Smooth muscle cell (in vitro differentiated cells): ENCODE data around the gene KLK5. TPM values are rescaled to one million over a fixed set of nuclear protein-coding genes. Genes with fewer than 3 reads are reported as not detected.

ENCODE experiments used
- DNase-seq: peaks from one replicate; lab custom pipeline; 2025; ENCODE audit not compliant: unreplicated experiment; lab: John Stamatoyannopoulos, UW
- H2AFZ ChIP-seq: fragments of 200-600 bp; sonication (generic); 2 replicates; pipeline ENCODE4 v1.6.0; 2016; ENCODE audit warnings: antibody characterized with exemption, low read depth, mild to moderate bottlenecking
- H3F3A ChIP-seq: fragments of 200-600 bp; sonication (generic); 2 replicates; pipeline ENCODE4 v1.6.0; 2017; ENCODE audit warnings: antibody characterized with exemption, low read depth
- H3K27ac ChIP-seq: fragments of 200-600 bp; sonication (generic); 2 replicates; pipeline ENCODE4 v1.5.1; 2016; ENCODE audit warnings: low read depth, mild to moderate bottlenecking
- H3K27me3 ChIP-seq: fragments of 200-600 bp; sonication (generic); 2 replicates; pipeline ENCODE4 v1.6.1; 2016; ENCODE audit warnings: low read depth, mild to moderate bottlenecking
- H3K36me3 ChIP-seq: fragments of 200-600 bp; sonication (generic); 2 replicates; pipeline ENCODE4 v1.5.1; 2016; ENCODE audit warnings: low read depth
- H3K4me1 ChIP-seq: fragments of 200-600 bp; sonication (generic); 2 replicates; pipeline ENCODE4 v1.5.1; 2016; ENCODE audit warnings: low read depth
- H3K4me2 ChIP-seq: fragments of 200-600 bp; sonication (generic); 2 replicates; pipeline ENCODE4 v1.6.0; 2016; ENCODE audit warnings: mild to moderate bottlenecking
- H3K4me3 ChIP-seq: fragments of 200-600 bp; sonication (generic); 2 replicates; pipeline ENCODE4 v1.5.1; 2016; ENCODE audit warnings: mild to moderate bottlenecking
- H3K79me2 ChIP-seq: fragments of 200-600 bp; sonication (generic); 2 replicates; pipeline ENCODE4 v1.6.0; 2016; ENCODE audit warnings: low read depth, mild to moderate bottlenecking
- H3K9ac ChIP-seq: fragments of 200-600 bp; sonication (generic); 2 replicates; pipeline ENCODE4 v1.6.0; 2016; ENCODE audit warnings: low read depth
- H3K9me3 ChIP-seq: fragments of 200-600 bp; sonication (generic); replicated peaks from 2 replicates; pipeline ENCODE4 v1.5.1; 2016; ENCODE audit warnings: low read depth
- H4K20me1 ChIP-seq: fragments of 200-600 bp; sonication (generic); 2 replicates; pipeline ENCODE4 v1.6.0; 2016; ENCODE audit warnings: low read depth
- WGBS: methylation state at CpG from one replicate; pipeline ENCODE4 v1.1.7; 2016; ENCODE audit warnings: low lambda C conversion rate; 5-methylcytosine and 5-hydroxymethylcytosine counted together
- polyA plus RNA-seq: library from polyadenylated mRNA; unstranded; fragments of >200 nt; fragmentation: Nextera tagmentation; extraction: Ambion mirVana; gene quantifications from 2 replicates; pipeline ENCODE4 v1.2.1, GENCODE V29; 2016
- total RNA-seq: library from RNA; depleted of rRNA; stranded (reverse); fragments of >200 nt; gene quantifications from 2 replicates; pipeline ENCODE4 v1.2.3, GENCODE V29; 2014
- TF ChIP-seq, protein P1 (sequence below): fragments of 200-600 bp; sonication (generic); IDR thresholded peaks from 2 replicates; pipeline ENCODE4 v1.5.1; 2017; ENCODE audit warnings: borderline replicate concordance, mild to moderate bottlenecking, antibody characterized with exemption; ENCODE audit not compliant: insufficient read depth, poor library complexity, severe bottlenecking

The KLK5 gene
- total and polyA plus RNA-seq, 2 experiments from 2014 or later: 0.38 to 1.2 TPM

DNA sequence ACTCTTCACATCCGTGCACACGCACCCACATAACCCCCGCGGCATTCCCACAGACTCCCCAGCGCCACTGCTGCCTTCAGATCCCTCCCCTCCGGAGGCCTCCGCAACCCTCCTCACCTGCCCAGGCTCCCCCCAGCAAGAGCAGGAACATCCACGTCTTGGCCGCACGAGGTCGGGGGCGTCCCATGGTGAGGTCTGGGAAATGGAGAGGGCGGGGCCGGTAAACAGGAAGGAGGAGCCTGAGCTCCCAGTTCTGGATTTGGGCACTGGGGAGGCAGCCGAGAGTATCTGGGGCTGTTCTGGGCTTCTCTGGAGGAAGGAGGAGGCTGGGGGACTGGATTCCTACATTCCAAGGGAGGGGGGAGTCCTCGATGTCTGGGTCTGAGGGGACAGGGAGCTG lies 48.1 kb upstream of the KLK5 start:
- H3K4me1 ChIP-seq: peaks cover 5% of the 10 kb centered on the region
- H3K79me2 ChIP-seq: no peaks in the 10 kb centered on the region
- H3K27ac ChIP-seq: no peak overlapping the region
- H2AFZ ChIP-seq: no peak overlapping the region
- H3F3A ChIP-seq: no peaks in the 10 kb centered on the region
- WGBS: 36% methylated on average over 16 of the region's 16 CpGs
- no peak for DNase-seq
- peaks cover 10% of the 10 kb centered on the region for H3K27me3 ChIP-seq
- no peak overlapping the region for H3K4me3 ChIP-seq
- H3K4me2 ChIP-seq: no peak overlapping the region
- TF ChIP-seq, protein P1, sequence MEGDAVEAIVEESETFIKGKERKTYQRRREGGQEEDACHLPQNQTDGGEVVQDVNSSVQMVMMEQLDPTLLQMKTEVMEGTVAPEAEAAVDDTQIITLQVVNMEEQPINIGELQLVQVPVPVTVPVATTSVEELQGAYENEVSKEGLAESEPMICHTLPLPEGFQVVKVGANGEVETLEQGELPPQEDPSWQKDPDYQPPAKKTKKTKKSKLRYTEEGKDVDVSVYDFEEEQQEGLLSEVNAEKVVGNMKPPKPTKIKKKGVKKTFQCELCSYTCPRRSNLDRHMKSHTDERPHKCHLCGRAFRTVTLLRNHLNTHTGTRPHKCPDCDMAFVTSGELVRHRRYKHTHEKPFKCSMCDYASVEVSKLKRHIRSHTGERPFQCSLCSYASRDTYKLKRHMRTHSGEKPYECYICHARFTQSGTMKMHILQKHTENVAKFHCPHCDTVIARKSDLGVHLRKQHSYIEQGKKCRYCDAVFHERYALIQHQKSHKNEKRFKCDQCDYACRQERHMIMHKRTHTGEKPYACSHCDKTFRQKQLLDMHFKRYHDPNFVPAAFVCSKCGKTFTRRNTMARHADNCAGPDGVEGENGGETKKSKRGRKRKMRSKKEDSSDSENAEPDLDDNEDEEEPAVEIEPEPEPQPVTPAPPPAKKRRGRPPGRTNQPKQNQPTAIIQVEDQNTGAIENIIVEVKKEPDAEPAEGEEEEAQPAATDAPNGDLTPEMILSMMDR: no peak
- H3K9me3 ChIP-seq: no peaks in the 10 kb centered on the region
- no peak overlapping the region for H3K9ac ChIP-seq
- H4K20me1 ChIP-seq: no peaks in the 10 kb centered on the region
- H3K36me3 ChIP-seq: no peaks in the 10 kb centered on the region

DNA sequence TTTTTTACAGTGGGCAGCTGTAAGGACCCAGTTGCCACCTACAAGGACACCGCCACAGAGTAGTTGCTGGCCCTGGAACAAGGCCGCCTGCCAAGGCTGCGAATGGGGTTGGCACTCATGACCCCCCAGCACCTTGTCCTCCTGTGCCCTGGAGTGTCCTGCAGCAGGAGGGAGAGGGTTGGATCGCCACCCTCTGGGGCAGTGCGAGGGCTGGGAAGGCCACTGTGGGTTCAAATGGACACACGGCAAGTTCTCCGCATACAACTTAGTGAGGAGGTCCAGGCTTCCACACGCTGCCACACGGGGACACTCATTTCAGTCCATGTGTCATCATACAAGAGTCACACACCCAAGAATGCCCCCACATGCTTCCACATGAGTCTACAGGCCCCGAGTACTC lies 47.6 kb upstream of the KLK5 start:
- Histone ChIP-seq H3K4me3 (no peak overlapping the region), H4K20me1 (no peaks in the 10 kb centered on the region)
- 95% methylated on average over 10 of the region's 10 CpGs for WGBS

DNA sequence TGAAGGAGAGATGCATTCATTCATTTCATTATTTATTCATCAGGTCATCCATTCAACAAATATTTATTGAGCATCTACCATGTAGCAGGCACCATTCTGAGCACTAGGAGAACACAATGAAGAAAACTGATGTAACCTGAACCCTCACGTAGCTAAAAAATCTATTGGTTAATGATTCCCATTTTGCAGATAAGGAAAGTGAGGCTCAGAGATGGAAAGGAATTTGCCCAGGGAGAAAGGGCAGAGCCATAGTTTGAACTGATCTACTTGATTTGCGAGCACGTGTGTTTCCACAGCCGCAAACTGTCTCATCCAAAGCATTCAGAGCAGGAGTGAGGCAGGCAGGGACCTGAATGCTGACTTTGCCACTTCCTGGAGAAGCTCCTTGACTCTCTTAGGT lies 45.8 kb upstream of the KLK5 start:
- Histone ChIP-seq H2AFZ (no peak overlapping the region), H3K9ac (no peak overlapping the region), H3K4me1 (peaks cover 5% of the 10 kb centered on the region), H3F3A (no peaks in the 10 kb centered on the region), H4K20me1 (no peaks in the 10 kb centered on the region), H3K27me3 (peaks cover 3% of the 10 kb centered on the region), H3K27ac (no peak overlapping the region), H3K4me2 (no peak overlapping the region), H3K36me3 (no peaks in the 10 kb centered on the region), H3K79me2 (no peaks in the 10 kb centered on the region), H3K9me3 (no peaks in the 10 kb centered on the region), H3K4me3 (no peak overlapping the region)
- DNase-seq: no peak
- WGBS: 77% methylated on average over 4 of the region's 4 CpGs
- TF ChIP-seq, protein P1: no peak

More for the DNA sequence above, 47.6 kb upstream of the KLK5 start:
- Histone ChIP-seq H2AFZ (no peak overlapping the region), H3K27ac (no peak overlapping the region), H3K79me2 (no peaks in the 10 kb centered on the region), H3K4me2 (no peak overlapping the region), H3K27me3 (peaks cover 9% of the 10 kb centered on the region), H3K4me1 (peaks cover 5% of the 10 kb centered on the region), H3K9ac (no peak overlapping the region), H3F3A (no peaks in the 10 kb centered on the region), H3K9me3 (no peaks in the 10 kb centered on the region), H3K36me3 (no peaks in the 10 kb centered on the region)
- TF ChIP-seq, protein P1: no peak
- DNase-seq: no peak

DNA sequence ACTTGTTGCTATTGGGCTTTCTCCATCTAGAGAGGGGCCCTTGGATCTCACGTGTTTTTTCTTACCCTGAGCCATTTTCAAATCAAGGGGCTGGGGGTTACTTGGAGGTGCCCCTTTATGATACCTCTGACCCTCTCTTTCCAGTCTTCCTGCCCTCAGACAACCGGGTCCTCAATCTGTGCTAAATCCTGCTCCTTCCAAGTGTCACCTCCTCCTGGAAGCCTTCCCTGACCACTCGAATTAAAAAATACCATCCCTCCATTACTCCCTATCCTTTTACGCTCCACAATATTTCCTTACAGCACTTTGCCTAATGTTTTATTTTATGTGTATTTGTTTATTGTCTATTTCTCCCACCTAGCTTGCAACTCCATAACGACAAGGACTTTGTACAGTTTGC lies 45.2 kb upstream of the KLK5 start:
- DNase-seq: no peak
- TF ChIP-seq, protein P1: no peak
- 84% methylated on average over 5 of the region's 5 CpGs for WGBS
- Histone ChIP-seq H3K9me3 (no peaks in the 10 kb centered on the region), H3K9ac (no peak overlapping the region), H4K20me1 (no peaks in the 10 kb centered on the region), H3K27me3 (peaks cover 3% of the 10 kb centered on the region), H3K79me2 (no peaks in the 10 kb centered on the region), H2AFZ (no peak overlapping the region), H3K4me3 (no peak overlapping the region), H3F3A (no peaks in the 10 kb centered on the region), H3K36me3 (no peaks in the 10 kb centered on the region), H3K4me2 (no peak overlapping the region), H3K27ac (no peak overlapping the region), H3K4me1 (peaks cover 5% of the 10 kb centered on the region)
